Breast epithelium (tissue), 4 donors: Measurements from ENCODE around the gene AMIGO1. TPM values are rescaled to one million over a fixed set of nuclear protein-coding genes. Genes with fewer than 3 reads are reported as not detected.

Experiments
- DNase-seq, 2 donors: peaks; one replicate each; pipeline ENCODE4 v3.0.0-alpha.2; 2019; ENCODE audit warnings: low spot score in 2 of 2
- H3K27ac ChIP-seq, 2 donors: fragments of 200-600 bp; sonication (generic) in 1 of 2; one replicate each; pipeline ENCODE4 v1.5.1; 2016 to 2019; ENCODE audit warnings: mild to moderate bottlenecking in 1 of 2
- H3K27me3 ChIP-seq, 2 donors: fragments of 200-600 bp; sonication (generic) in 1 of 2; one replicate each; pipeline versions ENCODE4 v1.5.1 to v1.6.0; 2017 to 2019; ENCODE audit warnings: control low read depth in 1 of 2, mild to moderate bottlenecking in 1 of 2
- H3K36me3 ChIP-seq: fragments of 200-600 bp; one replicate; pipeline ENCODE4 v1.5.1; 2019
- H3K4me1 ChIP-seq, 2 donors: fragments of 200-600 bp; sonication (generic); one replicate each; pipeline ENCODE4 v1.5.1; 2016 to 2019; ENCODE audit warnings: control low read depth in 1 of 2
- H3K4me3 ChIP-seq, 3 donors: fragments of 200-600 bp; sonication (generic); 1 replicate in 2 of 3; 2 replicates in 1 of 3; pipeline ENCODE4 v1.5.1; 2016 to 2019; ENCODE audit warnings: mild to moderate bottlenecking in 3 of 3, moderate library complexity in 2 of 3
- H3K9me3 ChIP-seq, 2 donors: fragments of 200-600 bp; sonication (generic) in 1 of 2; one replicate each; pipeline ENCODE4 v1.5.1; 2016 to 2019; ENCODE audit warnings: control low read depth in 1 of 2
- CTCF ChIP-seq, 3 donors: fragments of 450-650 bp; IDR thresholded peaks; one replicate each; pipeline ENCODE4 v1.5.1; 2016 to 2017; ENCODE audit warnings: antibody characterized with exemption in 3 of 3, mild to moderate bottlenecking in 3 of 3, moderate library complexity in 3 of 3
- POLR2A ChIP-seq: fragments of 450-650 bp; IDR thresholded peaks from one replicate; pipeline ENCODE4 v1.6.1; 2016; ENCODE audit warnings: antibody characterized with exemption, mild to moderate bottlenecking, moderate library complexity
- POLR2AphosphoS5 ChIP-seq, 3 donors: sonication (generic); formaldehyde crosslinking; IDR thresholded peaks; one replicate each; pipeline ENCODE4 v1.6.1; 2017; ENCODE audit warnings: antibody characterized with exemption in 3 of 3
- intact Hi-C: fragments of 100-400 bp; cut with DNase I; formaldehyde crosslinking; loops from one replicate; pipeline ENCODE4 v1.15.1; 2023; ENCODE audit warnings: low total_unique reads
- total RNA-seq, 3 donors: library from RNA; depleted of rRNA; stranded (reverse); fragments of >200 nt; gene quantifications; one replicate each; pipeline ENCODE4 v1.1.0, GENCODE V29; 2016

The AMIGO1 gene
- total RNA-seq, 3 donors from 2014 or later, result 3.0 to 9.5 (median 6.4) TPM

DNA sequence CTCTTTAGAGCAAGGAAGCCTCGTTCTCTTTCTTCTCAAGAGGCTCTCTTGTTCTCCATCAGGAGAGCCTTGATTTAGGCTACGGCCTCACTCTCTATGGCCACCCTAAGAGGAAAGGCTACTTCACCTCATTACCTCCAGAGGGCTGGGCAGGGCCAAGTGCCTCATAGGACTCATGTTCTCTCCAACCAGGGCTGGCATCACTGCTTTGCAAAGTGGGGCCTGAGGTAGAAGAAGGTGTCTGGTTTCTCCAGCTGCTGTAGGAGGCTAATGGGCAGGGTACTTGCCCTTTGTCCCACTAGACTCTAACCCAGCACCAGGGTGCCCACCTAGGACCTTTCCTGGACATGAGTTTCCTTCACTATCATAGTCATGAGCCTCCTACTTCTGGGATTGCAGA, 27.9 kb downstream of the AMIGO1 start:
- intact Hi-C loops, result no loop called here
- TF ChIP-seq POLR2AphosphoS5 (IDR thresholded peaks at IDR 0.05), result no peak
- TF ChIP-seq CTCF (IDR thresholded peaks at IDR 0.05), result no peak
- no peak for TF ChIP-seq POLR2A
- no peaks in the 10 kb centered on the region for H3K27me3 ChIP-seq
- no peak overlapping the region for H3K27ac ChIP-seq
- no peaks in the 10 kb centered on the region for H3K36me3 ChIP-seq
- H3K4me1 ChIP-seq, result peaks cover 0 to 8% of the 10 kb centered on the region in 2 donors
- DNase-seq, result no peak
- no peak overlapping the region for H3K4me3 ChIP-seq
- no peaks in the 10 kb centered on the region for H3K9me3 ChIP-seq

DNA sequence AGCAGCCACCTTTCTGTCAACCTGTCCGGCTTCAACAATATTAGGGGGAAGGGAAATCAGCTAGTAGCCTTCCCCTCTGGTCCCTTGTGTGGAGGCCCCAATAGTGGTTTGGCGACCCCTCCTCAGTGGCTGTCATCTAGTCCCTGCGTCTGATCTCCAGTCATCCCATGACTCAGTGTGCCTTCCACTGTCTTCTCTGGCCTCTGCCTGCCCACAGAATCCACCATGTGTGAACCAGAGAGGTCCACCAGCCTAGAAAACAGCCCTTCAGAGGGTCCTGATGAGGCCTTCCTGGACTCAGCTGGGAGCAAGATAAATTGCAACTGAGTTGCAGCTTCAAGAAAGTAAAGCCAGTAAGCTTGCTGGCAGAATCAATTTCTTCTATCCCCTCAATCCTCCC, 29.6 kb downstream of the AMIGO1 start:
- Histone ChIP-seq H3K27ac (no peak overlapping the region), H3K27me3 (no peaks in the 10 kb centered on the region), H3K9me3 (no peaks in the 10 kb centered on the region), H3K36me3 (no peaks in the 10 kb centered on the region), H3K4me3 (no peak overlapping the region), H3K4me1 (peaks cover 0 to 5% of the 10 kb centered on the region in 2 donors)
- no peak for DNase-seq
- TF ChIP-seq POLR2AphosphoS5 (IDR thresholded peaks at IDR 0.05), result no peak
- intact Hi-C loops, result no loop called here

GRCh38 chr1:109479311-109479710, 30.2 kb downstream of the AMIGO1 start:
- H3K27ac ChIP-seq, result no peak overlapping the region
- DNase-seq, result no peak
- no peak overlapping the region for H3K4me3 ChIP-seq
- H3K36me3 ChIP-seq, result no peaks in the 10 kb centered on the region
- intact Hi-C loops, result no loop called here
- no peaks in the 10 kb centered on the region for H3K27me3 ChIP-seq
- TF ChIP-seq POLR2A (no peak), POLR2AphosphoS5 (IDR thresholded peaks at IDR 0.05) (no peak), CTCF (IDR thresholded peaks at IDR 0.05) (no peak)
- no peaks in the 10 kb centered on the region for H3K4me1 ChIP-seq
- H3K9me3 ChIP-seq, result no peaks in the 10 kb centered on the region

DNA sequence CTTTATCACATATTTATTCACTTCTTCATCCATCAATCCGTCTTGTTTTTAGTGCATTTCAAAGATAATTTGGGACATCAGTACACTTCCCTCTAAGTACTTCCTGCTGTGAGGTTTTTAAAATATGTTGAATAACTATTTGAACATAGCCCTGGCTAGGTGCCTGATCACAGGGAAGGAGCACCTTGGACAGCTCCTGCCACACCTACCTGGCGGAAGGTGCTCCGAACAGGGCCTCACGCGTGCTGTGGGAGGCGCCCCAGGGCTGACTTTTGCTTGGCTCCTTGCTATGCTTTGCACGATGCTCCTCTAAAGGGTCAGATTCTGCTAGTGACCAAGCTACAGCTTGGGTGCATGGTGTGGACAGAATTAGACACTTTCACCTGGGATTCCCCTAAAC, 30.7 kb downstream of the AMIGO1 start:
- no peak for TF ChIP-seq POLR2A
- TF ChIP-seq POLR2AphosphoS5 (IDR thresholded peaks at IDR 0.05), result no peak
- TF ChIP-seq CTCF (IDR thresholded peaks at IDR 0.05), result no peak
- intact Hi-C loops, result no loop called here
- no peaks in the 10 kb centered on the region for H3K36me3 ChIP-seq
- no peaks in the 10 kb centered on the region for H3K9me3 ChIP-seq
- H3K4me1 ChIP-seq, result no peaks in the 10 kb centered on the region
- no peak overlapping the region for H3K27ac ChIP-seq
- DNase-seq, result no peak
- no peak overlapping the region for H3K4me3 ChIP-seq
- no peaks in the 10 kb centered on the region for H3K27me3 ChIP-seq

DNA sequence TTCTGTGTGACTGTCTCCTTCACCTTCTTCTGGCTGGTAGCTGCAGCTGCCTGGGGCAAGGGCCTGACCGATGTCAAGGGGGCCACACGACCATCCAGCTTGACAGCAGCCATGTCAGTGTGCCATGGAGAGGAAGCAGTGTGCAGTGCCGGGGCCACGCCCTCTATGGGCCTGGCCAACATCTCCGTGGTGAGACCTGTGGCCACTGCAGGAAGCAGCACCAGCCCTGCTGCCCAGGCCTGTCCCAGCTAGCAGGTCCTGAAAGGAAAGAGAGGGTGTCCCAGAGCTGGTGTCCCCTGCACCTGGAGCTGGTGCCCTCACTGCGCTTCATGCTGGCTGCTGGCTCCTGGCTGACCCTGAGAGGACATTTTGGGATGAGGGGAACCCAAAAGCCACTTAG, 31.7 kb downstream of the AMIGO1 start:
- Histone ChIP-seq H3K27me3 (no peaks in the 10 kb centered on the region), H3K36me3 (no peaks in the 10 kb centered on the region), H3K4me1 (no peaks in the 10 kb centered on the region), H3K27ac (no peak overlapping the region), H3K9me3 (no peaks in the 10 kb centered on the region), H3K4me3 (no peak overlapping the region)
- DNase-seq, result no peak
- intact Hi-C loops, result no loop called here
- TF ChIP-seq CTCF (IDR thresholded peaks at IDR 0.05) (no peak), POLR2AphosphoS5 (IDR thresholded peaks at IDR 0.05) (no peak), POLR2A (no peak)

GRCh38 chr1:109476825-109477224, 32.7 kb downstream of the AMIGO1 start:
- no peak overlapping the region for H3K4me3 ChIP-seq
- intact Hi-C loops, result no loop called here
- H3K27ac ChIP-seq, result no peak overlapping the region
- no peak for DNase-seq
- no peaks in the 10 kb centered on the region for H3K27me3 ChIP-seq
- TF ChIP-seq POLR2AphosphoS5 (IDR thresholded peaks at IDR 0.05), result no peak
- TF ChIP-seq POLR2A, result no peak
- no peak for TF ChIP-seq CTCF (IDR thresholded peaks at IDR 0.05)
- no peaks in the 10 kb centered on the region for H3K4me1 ChIP-seq
- H3K36me3 ChIP-seq, result no peaks in the 10 kb centered on the region
- no peaks in the 10 kb centered on the region for H3K9me3 ChIP-seq
